Testis (tissue), 2 donors: ENCODE data around the gene RXRA.

Experiments used
- CTCF ChIP-seq, 3 experiments: fragments of 450-650 bp in 2 of 3; fragments of 200-600 bp in 1 of 3; sonication (generic) in 1 of 3; IDR thresholded peaks; one replicate each; pipeline ENCODE4 v1.5.1; 2016 to 2019; ENCODE audit warnings: antibody characterized with exemption in 3 of 3, mild to moderate bottlenecking in 2 of 3, moderate library complexity in 1 of 3
- POLR2A ChIP-seq: fragments of 450-650 bp; IDR thresholded peaks from one replicate; pipeline ENCODE4 v1.6.1; 2017; ENCODE audit warnings: antibody characterized with exemption, mild to moderate bottlenecking, moderate library complexity

GRCh38 chr9:134395737-134396257, 69.5 kb downstream of the RXRA start:
- no peak for TF ChIP-seq CTCF (IDR thresholded peaks at IDR 0.05)
- no peak for TF ChIP-seq POLR2A
